Fibroblast of skin of left biceps (primary cell): ENCODE measurements around the gene MYH10.

Experiments
- DNase-seq, 2 experiments: peaks; one replicate each; pipeline ENCODE4 v3.0.0-alpha.2; 2013; ENCODE audit warnings: low read depth in 2 of 2

MYH10 gene

DNA sequence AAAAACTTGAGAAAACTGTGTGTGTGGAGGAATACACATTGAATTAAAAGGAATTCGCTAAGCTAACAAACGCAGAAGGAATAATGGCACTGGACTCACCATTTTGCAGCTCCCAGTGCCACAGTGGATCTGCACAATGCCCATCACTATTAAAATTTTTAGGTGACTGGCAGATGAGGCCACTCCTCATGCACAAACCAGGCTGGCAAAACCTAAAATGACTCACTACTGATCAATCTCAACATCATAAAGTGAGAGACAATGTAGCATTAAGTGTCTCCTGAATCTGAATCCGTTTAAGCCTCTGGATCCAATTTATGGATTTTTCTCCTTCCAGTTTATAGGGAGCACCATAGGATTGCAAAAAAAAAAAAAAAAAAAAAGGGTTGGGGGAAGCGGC, 20.6 kb downstream of the MYH10 start:
- DNase-seq: no peak

DNA sequence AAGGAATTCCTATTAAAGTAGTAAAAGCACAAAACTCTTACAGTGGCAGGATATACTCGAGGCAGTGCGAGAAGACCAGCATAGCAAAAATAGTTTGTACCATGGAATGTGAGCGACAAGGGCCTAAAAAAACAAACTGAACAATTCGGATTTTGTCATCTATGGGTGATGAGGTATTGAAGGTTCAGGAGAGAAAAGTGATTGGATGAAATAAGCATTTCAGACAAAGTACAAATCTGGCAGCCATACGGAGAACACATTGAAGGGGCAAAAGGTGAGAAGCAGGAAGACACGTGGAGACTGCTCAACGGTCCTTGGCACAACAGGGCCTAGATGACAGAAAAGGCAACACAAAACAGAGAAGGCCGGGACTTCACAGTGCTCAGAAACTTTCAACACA, 22.5 kb downstream of the MYH10 start:
- no peak for DNase-seq

DNA sequence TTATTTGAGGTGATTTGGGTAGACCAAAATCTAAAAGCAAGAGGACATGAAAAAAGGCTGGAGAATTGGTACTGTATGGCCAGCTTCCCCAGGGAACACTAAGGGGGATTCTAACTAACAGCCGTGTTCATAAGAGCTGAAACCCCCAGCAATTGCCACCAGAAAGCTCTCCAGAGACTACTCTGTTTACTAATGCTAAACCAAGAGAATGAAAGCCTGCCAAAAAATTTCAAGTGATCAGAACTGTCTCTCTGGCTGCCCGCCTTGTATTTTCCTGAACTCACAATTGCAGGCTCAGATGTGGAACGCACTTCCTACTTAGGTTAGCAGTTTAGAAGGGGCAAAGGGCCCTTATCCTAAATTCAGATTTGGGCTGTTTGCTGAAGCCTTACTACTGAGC, 24.1 kb downstream of the MYH10 start:
- DNase-seq: no peak

DNA sequence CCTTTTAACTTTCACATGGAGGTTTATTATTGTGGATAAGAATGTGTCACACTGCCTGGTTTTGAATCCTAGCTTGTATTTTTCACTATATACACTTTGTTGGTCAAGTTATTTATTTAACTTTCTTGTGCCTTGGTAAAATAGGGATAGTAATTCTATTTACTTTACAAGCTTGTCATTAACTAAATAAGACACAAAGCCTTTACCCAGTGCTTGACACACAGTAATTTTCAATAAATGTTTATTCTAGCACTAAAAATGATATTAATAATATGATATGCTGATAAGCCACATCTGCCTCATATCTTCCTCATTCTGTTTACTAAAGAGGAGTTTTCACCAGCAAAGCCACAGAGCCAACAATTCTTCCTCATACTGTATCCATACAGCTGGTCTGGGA, 27.8 kb downstream of the MYH10 start:
- no peak for DNase-seq

DNA sequence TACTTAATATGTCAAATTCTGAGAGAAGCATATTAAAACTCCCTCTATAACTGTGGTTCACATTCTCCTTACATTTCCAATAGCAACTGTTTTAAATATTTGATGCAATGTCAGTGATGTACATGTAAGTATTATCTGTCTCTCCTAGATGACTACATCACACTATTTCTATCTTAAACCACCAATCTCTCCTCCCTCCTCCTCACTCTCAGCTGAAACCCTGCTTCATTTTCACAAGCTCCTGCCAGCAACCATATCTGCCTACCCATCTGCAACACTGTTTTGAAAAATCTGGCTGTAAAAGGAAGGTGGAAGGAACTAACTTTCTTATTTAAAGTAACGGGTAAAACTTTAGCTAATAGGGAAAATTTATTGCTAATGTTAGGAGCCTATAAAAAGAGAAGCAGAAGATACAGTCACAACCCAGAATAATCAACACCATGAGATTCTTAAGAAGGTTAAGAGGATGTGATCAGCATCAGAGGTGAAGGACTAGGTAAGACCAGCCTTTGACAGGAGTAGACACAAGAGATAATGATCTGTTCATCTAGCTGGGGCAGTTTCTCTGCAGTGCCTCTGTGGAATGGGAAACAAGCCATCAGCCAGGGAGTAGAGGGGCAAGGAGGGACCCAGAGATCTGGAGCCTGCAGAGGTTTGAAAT, 31.0 kb downstream of the MYH10 start:
- DNase-seq: no peak

DNA sequence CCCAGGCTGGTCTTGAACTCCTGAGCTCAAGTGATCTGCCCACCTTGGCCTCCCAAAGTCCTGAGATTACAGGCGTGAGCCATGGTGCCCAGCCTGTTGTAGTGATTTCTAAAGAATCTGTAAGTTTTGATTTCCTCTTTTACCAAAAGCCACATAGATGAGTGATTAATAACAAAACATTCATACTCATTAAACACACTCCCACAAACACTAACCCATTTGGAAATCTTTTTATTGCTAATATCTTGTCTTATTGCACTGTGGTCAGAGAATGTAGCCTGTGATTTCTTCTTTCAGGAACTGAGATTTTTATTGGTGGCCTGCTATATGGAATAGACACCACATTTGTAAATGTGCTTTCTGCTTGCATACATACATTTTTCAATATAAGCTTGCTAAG, 31.6 kb downstream of the MYH10 start:
- no peak for DNase-seq

DNA sequence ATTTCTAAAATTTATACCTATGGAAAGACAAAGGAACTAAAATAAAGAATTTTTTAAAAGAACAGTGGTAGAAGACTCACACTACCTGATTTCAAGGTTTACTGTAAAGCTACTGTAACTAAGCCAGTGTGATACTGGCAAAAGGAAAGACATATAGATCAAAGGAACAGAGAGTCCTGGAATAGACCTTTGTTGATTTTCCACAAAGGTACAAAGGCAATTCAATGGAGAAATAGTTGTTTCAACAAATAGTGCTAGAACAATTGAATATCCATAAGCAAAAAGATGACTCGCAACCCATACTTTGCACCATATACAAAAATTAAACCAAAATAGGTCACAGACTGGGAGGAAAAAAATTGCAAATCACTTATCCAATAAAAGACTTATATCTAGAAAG, 36.7 kb downstream of the MYH10 start:
- no peak for DNase-seq

DNA sequence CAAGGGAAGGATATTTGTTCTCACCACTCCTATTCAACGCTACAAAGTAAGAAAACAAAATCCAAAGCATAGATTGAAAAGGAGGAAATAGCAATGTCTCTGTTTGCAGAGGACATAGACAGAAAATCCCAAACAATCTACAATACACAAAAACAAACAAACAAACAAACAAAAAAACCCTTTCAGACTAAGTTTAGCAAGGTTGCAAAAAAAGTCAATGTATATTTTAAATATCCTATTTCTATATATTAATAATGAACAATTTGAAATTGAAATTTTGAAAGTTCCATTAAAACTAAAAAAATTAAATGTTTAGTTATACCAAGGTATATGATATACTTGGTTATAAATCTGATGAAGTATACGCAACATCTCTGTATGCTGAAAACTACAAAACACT, 37.2 kb downstream of the MYH10 start:
- DNase-seq: no peak

DNA sequence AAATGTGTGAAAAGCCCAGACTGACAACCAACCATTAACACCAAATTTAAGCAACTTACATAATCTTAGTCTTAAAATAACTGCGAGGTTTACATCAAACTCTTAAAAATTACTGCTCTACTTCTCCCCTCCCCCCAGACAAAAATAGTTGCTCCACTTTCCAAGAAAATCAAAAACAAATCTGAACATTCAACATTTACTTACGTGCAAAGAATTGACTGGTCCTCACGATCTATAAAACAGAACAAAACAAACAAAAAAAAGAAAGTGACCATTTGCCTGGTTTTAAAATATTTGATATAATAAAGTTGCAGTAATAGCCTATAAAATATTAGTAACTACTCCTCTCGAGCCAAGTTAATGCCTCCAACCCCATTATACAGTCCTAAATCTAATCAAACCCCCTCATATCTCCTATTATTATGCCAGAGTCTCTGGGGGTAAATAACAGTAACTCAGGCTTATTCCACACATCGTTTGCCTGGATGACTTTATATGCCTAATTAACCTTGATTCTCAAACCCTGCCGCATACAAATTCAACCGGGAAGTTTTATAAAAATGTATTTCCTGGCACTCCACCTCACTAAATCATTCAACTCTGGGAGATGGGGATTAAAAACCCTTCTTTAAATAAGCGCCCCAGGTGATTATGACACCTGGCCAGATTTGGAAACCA, 41.5 kb downstream of the MYH10 start:
- no peak for DNase-seq

DNA sequence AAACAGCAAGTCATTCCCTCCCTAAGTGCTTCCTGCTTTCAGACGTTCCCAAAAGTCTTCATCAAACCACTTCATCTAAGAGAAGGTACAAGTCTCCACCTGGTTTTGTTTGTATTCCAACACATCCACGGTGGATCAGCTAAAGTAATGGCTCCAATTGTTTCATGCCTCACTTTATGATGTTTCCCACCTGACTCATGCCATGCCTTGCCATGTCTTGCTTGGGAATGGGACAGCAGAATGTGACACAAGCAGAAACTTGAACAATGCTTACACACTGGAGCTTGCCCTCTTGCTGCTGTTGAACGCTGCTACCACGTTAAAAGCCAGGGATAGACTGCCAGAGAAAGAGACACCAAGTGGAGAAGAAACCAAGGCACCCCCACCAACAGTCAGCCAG, 43.8 kb downstream of the MYH10 start:
- no peak for DNase-seq

DNA sequence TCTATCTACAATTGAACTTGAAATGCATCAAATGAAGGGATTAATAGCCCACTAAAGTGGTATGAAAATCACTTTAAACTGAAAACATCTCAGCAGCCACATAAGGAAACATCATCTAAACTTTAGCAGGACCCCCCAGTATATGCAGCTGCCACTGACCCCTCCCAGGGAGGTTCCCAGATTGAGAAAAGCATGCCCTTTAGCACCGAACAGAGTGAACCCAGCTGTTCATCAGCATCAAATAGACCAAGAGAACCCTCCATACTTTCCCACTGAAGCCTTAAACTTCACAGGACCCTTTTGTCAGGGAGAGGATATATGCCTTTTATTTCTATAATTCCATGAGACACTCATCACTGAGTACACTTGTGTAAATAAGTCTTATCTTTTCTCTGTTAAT, 44.6 kb downstream of the MYH10 start:
- DNase-seq: no peak

DNA sequence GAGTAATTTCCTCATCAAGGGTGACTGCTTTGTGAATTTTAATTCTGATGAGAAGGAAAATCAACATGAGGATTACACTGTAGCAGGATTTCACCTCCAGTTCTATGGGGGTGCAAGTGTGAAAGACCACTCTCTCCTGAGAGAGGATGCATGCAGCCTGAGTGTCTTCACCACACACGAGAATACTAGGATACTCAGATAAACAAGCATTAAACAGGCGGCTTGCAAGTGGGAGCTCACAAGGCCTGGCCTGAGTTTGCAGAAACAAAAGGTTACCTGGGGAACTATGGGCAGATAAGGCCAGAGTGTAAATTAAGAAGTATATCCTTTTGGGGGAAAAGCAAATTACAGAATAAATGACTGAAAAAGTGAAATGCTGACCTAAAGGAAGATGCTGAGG, 46.6 kb downstream of the MYH10 start:
- DNase-seq: no peak

DNA sequence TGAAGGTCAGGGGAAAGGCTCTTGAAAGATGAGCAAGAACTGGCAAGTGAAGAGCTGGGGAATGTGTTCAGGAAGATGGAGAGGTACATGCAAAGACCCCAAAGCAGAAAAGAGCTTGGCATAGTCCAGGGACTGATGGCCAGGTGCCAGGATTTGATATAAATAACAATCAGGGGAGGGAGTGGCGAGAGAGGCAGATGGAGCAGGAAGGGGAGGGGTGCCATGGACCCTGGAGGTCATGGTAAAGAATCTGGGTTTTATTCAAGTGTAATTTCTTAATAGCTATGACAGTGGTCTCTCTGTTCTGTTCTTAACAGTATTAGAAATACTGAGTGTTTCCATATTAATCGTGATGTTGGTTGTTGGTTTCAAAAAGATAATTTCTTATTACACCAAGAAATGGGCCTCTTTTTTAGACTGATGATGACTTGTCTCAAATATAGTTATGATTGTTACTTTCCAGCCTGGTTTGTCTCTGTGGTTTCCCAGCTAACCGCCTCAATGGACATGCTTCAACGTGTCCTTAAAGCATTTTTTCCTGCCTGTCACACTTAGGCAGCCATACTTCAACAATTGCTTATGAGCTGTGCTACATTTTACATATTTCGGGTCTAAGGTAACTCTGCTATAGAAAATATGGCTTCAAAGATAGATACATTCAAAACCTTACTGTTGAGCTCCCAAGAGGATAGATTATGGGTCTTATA, 49.4 kb downstream of the MYH10 start:
- DNase-seq: no peak

DNA sequence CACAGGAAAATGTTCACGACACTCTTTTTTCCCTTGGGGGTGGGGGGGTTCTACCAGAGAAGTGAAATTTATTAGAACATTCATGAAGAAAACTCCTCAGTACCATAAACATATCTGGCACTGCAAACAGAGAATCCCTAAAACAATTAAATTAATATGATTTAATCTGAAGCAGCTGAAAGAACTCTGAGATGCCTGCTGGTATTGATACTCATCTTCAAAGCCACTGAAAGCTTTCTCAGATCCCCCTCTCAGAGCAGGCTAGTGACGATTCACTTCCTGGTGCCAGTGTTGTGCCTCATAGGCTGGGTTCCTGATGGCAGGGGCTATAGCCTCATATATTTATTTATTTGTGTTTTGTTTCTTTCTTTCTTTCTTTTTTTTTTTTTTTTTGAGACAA, 52.7 kb downstream of the MYH10 start:
- no peak for DNase-seq

DNA sequence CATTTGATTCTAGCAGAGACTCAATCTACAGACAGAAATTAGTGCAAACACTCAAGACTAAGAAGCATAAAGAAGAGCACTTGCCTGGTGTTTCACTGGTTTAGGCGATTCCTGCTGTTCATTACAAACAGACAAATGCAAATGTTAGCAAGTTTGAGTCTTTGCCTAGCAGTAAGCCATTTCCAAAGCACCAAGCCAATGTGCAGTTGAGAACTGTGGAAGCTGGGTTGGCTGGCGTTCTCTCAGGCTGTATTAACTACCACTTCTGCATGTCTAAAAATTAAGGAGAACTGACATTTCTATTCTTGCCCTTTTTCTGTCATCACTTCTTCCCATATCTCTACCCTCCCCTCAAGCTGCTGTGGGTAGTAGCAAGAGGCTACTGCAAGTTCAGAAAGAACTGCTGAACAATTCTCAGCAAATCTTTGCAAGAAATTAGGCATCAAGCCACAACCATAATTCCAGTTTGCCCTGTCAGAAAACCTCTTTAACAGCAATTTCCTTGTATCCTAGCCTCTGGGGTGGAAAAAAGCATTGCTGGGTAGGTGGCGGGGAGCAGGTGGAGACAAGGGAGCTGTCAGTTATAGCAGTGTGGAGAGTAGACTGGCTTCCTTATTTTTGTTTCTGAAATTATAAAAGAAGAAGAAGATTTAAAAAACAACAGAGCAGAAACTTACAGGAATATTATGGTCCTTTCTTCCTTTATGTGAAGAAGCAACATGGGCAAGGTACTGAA, 53.8 kb downstream of the MYH10 start:
- DNase-seq: no peak

DNA sequence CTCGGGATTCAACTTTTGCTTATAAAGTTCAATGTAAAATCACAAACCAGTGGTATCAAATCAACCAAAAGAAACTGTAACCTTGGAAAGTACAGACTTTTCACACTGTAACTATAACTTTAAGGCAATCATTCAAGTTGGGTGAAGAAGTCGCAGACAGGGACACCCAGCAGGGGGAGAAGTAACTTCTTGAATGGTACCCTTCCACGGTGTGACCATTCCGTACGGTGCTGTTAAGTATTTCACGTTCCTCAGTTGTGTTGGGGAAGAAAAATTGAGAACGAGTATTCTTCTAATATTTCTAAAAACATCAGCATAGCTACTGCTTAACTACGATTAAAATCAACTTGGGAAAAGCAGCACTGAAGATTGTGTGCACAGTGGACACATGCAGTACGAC, 55.8 kb downstream of the MYH10 start:
- DNase-seq: no peak

DNA sequence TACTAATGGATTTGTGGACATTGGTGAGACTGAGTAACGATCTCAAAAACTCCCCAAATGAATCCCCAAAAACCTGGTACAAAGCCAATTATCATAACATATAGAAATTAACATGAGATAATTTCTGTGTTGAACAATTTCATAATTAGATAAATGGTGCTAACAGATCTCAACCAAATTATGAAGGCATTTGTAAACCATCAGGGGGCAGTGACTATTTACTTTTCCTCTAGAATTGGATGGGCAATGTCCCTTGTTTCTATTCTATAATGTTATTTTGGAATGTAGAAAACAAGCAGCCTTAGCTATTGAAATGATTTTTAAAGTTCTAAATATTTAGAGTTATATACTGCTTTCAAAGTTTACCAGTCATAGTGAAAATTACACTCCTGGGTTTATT, 57.8 kb downstream of the MYH10 start:
- DNase-seq: no peak

DNA sequence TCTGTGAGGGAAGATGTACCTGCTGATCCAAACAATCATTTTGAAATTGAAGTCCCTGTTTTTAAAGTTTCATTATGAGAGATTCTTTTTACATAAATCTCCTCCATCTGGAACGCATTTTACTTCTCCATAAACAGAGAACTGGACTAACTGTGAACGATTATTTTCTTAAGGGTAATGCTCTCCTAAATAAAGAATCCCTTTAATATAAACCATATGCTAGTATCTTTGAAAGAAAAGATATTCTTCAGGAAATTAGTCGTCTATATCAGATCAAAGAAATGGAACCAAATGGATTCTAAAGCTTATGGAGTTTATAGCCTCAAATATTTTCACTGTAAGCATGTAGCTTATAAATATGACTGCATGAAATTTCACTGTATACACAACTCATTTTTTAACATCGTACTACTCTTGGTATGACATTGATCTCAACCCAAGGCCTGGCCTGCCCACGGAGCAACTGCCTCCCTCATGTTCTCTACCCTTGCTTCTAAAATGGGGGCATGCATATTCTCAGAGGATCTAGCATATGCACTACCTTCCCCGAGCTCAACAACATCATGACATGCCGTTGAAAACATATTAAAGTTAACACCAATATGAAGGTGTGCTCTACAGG, 66.4 kb downstream of the MYH10 start:
- DNase-seq: peak; percentile 53 to 62

DNA sequence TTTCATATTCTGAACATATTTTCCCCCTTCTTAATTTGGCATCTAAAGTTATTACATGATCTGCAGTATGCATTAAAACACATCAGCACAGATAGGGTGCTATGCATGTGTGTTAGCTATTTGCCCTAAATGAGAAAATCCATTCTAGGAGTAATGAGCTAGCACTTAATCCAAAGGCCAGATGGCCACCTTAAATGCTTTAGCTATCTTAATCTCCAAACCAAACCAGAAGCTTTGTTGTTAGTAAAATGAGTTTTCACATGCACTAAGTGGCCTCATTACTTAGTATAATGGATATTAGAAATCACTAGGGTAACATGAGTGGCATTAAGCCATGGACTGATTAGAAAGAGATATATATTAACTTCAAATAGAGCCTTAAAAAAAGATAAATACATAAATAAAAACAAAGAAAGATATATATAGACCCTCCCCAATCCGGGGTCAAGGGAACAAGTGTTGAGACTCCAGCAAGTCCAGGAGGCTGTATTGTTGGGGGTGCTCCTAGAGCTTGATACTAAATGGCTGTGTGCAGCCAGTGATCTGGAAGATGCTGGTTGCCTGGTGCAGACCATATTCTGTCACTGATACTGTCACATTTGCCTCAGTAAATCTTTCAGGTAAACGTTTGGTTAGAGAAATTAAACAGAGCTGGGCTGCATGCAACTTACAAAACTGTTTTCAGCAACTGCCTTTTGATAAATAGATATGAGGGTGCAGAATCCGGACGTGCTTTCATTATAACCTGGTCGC, 67.3 kb downstream of the MYH10 start:
- no peak for DNase-seq

DNA sequence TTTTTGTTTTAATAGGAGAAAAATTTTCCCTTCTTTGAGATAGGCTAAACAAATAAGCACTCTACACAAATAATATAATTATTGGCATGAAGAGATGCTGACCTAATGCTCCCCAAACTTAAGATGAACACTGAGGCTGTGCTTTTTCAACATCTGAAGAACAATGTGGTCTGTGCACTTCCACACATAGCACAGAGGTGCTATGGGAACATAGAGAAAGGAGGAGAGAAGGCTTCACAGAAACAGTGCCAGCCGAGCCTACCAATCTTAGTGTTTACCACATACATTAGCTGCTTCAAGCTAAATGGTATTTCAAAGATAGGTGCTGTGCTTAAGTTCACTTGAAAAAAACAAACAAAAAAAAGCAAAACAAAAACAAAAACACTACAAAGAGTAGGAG, 72.4 kb downstream of the MYH10 start:
- DNase-seq: no peak

DNA sequence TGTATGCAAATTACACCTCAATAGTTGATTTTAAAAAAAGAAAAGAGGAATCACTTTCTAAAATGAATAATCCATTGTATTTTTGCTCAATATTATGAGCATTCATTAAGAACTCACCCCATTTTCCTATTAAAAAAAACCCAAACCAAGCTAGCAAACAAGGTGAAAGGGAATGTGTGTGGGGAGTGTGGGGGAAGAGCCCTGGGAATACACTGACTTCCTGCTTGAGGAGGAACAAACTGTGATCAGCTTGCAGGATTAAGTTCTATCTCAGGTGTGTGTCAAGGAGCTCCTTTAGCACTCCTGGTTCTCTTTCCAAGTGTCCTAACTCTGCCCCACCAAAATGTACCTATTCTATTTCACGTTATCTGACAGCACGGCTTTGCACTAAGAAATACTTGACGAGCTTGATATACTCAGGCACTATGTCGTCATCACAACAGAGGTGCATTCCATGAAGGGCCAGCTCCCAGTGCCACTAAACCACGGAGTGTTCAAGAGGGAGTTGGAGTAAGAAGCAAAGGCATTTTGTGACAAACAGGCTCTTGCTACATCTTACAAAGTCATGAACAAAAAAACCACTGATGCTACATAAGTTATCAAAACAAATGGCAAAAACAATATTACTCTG, 73.2 kb downstream of the MYH10 start:
- DNase-seq: no peak
